ENCODE data around the gene GADD45GIP1. TPM values are rescaled to one million over a fixed set of nuclear protein-coding genes. Genes with fewer than 3 reads are reported as not detected.
A peak's percentile ranks its signal among the peaks of the same experiment; 100 is the strongest.

GADD45GIP1 gene
- total RNA-seq: 15.8 and 19.3 TPM in 2 replicates

GRCh38 chr19:12956446-12957388 is at the start of gene GADD45GIP1:
Gene GADD45GIP1, minus strand, starts transcription at chr19:12957223. Its CDS starts 11 bp downstream, at chr19:12957212.

GRCh38 chr19:12994701-12995595 is 37.9 kb upstream of the GADD45GIP1 start, which contains the start of gene NFIX:
Gene NFIX, plus strand, starts transcription at chr19:12995475. Its CDS starts 363 bp downstream, at chr19:12995838.

DNA sequence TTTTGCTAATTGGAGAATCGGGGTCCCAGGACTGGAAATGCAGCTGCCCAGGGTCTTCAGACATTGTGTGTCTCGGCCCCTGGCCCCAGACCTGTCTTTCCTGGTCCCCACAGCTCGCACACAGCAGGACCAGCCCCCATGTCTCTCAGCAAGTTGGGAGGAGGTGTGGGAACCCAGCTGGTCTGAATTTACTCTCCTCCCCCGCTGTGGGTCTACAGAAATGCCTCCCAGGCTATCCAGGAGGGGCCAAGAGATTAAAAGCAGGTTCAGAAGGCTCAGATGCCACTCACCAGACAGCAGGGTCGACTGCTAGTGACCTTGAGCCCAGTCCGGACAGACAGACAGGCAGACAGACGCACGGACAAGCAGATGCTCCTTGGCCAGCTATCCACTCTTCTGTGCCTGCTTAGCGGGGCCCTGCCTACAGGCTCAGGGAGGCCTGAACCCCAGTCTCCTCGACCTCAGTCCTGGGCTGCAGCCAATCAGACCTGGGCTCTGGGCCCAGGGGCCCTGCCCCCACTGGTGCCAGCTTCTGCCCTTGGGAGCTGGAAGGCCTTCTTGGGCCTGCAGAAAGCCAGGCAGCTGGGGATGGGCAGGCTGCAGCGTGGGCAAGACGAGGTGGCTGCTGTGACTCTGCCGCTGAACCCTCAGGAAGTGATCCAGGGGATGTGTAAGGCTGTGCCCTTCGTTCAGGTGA is 12.4 kb upstream of the GADD45GIP1 start, which contains the start of gene DAND5:
Gene DAND5, plus strand, starts transcription at position 285 of the 697 bp plus-strand sequence. Its CDS starts 85 bp downstream, at position 370.

DNA sequence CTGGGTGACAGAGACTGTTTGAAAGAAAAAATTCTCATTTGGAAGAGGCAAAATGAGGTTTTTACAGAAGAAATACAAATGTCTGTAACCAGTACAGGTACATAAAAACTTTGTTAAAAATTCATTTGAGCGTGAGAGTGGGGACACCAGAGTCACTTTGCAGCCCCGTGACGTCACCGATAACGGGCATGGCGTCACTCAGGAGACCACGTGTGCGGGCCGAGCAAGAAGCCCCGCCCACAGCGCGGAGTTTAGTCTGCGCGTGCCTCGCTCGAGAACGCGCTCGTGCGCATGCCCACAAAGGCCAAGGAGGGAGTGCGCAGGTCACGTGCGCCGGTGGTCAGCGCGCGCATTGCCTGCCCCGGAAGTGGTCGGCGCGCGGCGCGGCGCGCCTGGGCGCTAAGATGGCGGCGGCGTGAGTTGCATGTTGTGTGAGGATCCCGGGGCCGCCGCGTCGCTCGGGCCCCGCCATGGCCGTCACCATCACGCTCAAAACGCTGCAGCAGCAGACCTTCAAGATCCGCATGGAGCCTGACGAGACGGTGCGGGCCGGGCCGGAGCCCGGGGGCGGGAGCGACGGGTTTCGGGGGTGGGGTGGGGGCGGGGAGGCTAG is 11.4 kb downstream of the GADD45GIP1 start, which contains the start of gene RAD23A:
Gene RAD23A, plus strand, starts transcription at position 384 of the 613 bp plus-strand sequence. Its CDS starts 87 bp downstream, at position 471.

GRCh38 chr19:12937927-12938778 is 18.9 kb downstream of the GADD45GIP1 start, which contains the start of gene CALR:
Gene CALR, plus strand, starts transcription at chr19:12938609. Its CDS starts 71 bp downstream, at chr19:12938680.

DNA sequence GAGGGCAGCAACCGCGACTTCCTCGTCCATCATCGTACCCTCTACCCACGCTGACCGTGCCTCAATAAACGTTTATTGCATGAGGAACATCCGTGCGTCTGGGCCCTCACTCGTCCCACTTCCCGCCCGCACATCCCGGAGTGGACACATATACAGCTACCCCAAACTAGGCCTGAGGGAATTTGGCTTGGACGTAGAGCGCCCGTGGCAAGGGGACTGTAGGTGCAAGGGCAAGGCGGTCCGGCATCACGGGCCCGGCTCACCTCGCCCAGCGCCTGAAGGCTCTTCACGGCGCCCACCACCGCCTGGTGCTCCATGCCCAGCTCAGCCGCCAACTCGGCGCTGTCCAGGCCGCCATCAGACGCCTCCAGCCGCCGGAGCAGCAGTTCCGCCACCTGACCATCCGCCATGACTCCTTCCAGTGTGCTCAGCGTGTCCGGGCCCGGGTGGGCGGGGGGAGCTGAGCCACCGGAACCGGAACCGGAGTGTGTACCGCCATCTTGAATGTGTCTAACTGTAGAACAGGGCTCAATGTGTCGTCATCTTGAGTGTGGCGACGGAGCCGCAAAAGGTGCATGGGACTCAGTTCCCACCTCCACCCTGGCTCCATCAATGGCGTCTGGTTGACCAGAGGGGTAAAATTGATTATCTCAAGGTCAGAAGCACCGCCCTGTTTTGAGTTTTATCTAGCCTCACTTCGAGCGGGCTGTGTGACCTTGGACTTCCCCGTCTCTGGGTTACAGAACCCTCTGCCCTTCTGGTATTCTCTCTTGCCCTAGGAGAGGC is 23.5 kb downstream of the GADD45GIP1 start, which contains the start of gene FARSA:
Gene FARSA, minus strand, starts transcription at position 425 of the 786 bp plus-strand sequence. Its CDS starts 15 bp downstream, at position 410.

Small RNAs within 50 kb of the gene (small RNA-seq; reads per million reads assigned to genes)
- gene MIR5695 (ENCODE audit: low replicate concordance) (0.13 reads per million), gene MIR6515 (ENCODE audit: low replicate concordance) (0.91 reads per million, percentile 41 among the genes with 10 or more reads in this experiment)

Other genes starting within 250 kb of the GADD45GIP1 start
- gene TNPO2, start 233.3 kb downstream of the GADD45GIP1 start, total RNA-seq: 45.1 and 73.3 TPM in 2 replicates
- 142 and 218 TPM in 2 replicates for gene TRIR, start 222.5 kb downstream of the GADD45GIP1 start, total RNA-seq
- 88.0 and 105 TPM in 2 replicates for gene GET3, start 219.7 kb downstream of the GADD45GIP1 start, total RNA-seq
- gene BEST2, start 205.4 kb downstream of the GADD45GIP1 start, total RNA-seq: not detected in 2 replicates
- gene HOOK2, start 181.7 kb downstream of the GADD45GIP1 start, total RNA-seq: 13.3 and 14.2 TPM in 2 replicates
- 187 and 191 TPM in 2 replicates for gene JUNB, start 165.7 kb downstream of the GADD45GIP1 start, total RNA-seq
- gene PRDX2, start 155.4 kb downstream of the GADD45GIP1 start, total RNA-seq: 188 and 197 TPM in 2 replicates
- gene THSD8, start 155.2 kb downstream of the GADD45GIP1 start, total RNA-seq: not detected in 2 replicates
- 4.4 and 45.4 TPM in 2 replicates for gene RNASEH2A, start 150.6 kb downstream of the GADD45GIP1 start, total RNA-seq
- not detected in 2 replicates for gene RTBDN, start 122.6 kb downstream of the GADD45GIP1 start, total RNA-seq
- not detected in 2 replicates for gene MAST1, start 118.7 kb downstream of the GADD45GIP1 start, total RNA-seq
- gene DNASE2, start 75.8 kb downstream of the GADD45GIP1 start, total RNA-seq: 11.5 and 37.2 TPM in 2 replicates
- not detected in 2 replicates for gene KLF1, start 70.0 kb downstream of the GADD45GIP1 start, total RNA-seq
- 32.4 and 35.7 TPM in 2 replicates for gene GCDH, start 66.1 kb downstream of the GADD45GIP1 start, total RNA-seq
- gene SYCE2, start 37.9 kb downstream of the GADD45GIP1 start, total RNA-seq: 0.22 TPM in 1 of 2 replicates, not detected in the other
- gene FARSA, start 23.5 kb downstream of the GADD45GIP1 start, total RNA-seq: 98.8 and 109 TPM in 2 replicates
- 1,645 and 6,576 TPM in 2 replicates for gene CALR, start 18.6 kb downstream of the GADD45GIP1 start, total RNA-seq
- 93.7 and 179 TPM in 2 replicates for gene RAD23A, start 11.4 kb downstream of the GADD45GIP1 start, total RNA-seq
- gene DAND5, start 12.4 kb upstream of the GADD45GIP1 start, total RNA-seq: 0.14 TPM in 1 of 2 replicates, not detected in the other
- 37.2 and 41.9 TPM in 2 replicates for gene NFIX, start 38.3 kb upstream of the GADD45GIP1 start, total RNA-seq
- 1.5 and 6.9 TPM in 2 replicates for gene LYL1, start 145.6 kb upstream of the GADD45GIP1 start, total RNA-seq
- gene TRMT1, start 159.5 kb upstream of the GADD45GIP1 start, total RNA-seq: 33.5 and 45.1 TPM in 2 replicates
- gene NACC1, start 161.0 kb upstream of the GADD45GIP1 start, total RNA-seq: 85.6 and 148 TPM in 2 replicates
- gene STX10, start 193.2 kb upstream of the GADD45GIP1 start, total RNA-seq: 63.0 and 69.0 TPM in 2 replicates
- 45.7 and 87.5 TPM in 2 replicates for gene IER2, start 193.2 kb upstream of the GADD45GIP1 start, total RNA-seq